K562 (cell line): ENCODE results near the gene METTL25. TPM values are rescaled to one million over a fixed set of nuclear protein-coding genes. Genes with fewer than 3 reads are reported as not detected.

Experiments
- ATAC-seq: fragments of 200-7000 bp; cut with Tn5 transposase; 3 replicates; pipeline ENCODE4 v1.9.1; 2020; ENCODE audit warnings: moderate library complexity
- BruUV-seq: library from RNA; stranded (reverse); fragments of 400-500 nt; replicated peaks from 2 replicates; lab custom pipeline; 2021; lab: Mats Ljungman, UMichigan
- CTCF ChIA-PET: fragments of 300-600 bp; formaldehyde crosslinking; extraction: SDS; loops from one replicate; lab custom pipeline; 2021; ENCODE audit warnings: low intra/inter-chr PET ratio; lab: Yijun Ruan, JAX
- POLR2A ChIA-PET: fragments of 300-600, 350-650 bp; sonication (Branson Sonifier 250); formaldehyde crosslinking; extraction: SDS; loops from one replicate; lab custom pipeline; 2021; ENCODE audit warnings: antibody characterized with exemption, inconsistent platforms; lab: Yijun Ruan, JAX
- DNase-seq, 4 experiments: peaks; one replicate each; pipeline versions ENCODE4 v3.0.0 to v3.0.0-alpha.2; 2011 to 2018; ENCODE audit warnings: low spot score in 3 of 4, mixed read lengths in 3 of 4; ENCODE audit errors: extremely low read depth in 1 of 4
- FAIRE-seq: peaks from 2 replicates; lab custom pipeline; 2011; peaks lifted over from hg19 to GRCh38; lab: Jason Lieb, UNC
- H2AFZ ChIP-seq: 2 replicates; pipeline ENCODE4 v1.6.0; 2011; ENCODE audit warnings: low read depth, low read length, control low read depth, inconsistent platforms
- H3K27ac ChIP-seq: fragments of 200-600 bp; 3 replicates; pipeline ENCODE4 v1.8.0; 2011; ENCODE audit warnings: low read depth, mild to moderate bottlenecking, control low read depth, inconsistent platforms, low read length, moderate library complexity, mixed read lengths; ENCODE audit errors: extremely low read depth
- H3K27me3 ChIP-seq, 2 experiments: fragments of 300-600 bp in 1 of 2; 2 replicates in 1 of 2; 3 replicates in 1 of 2; pipeline versions ENCODE4 v1.6.0 to v1.8.0; 2011; ENCODE audit warnings: inconsistent platforms in 2 of 2, low read length in 2 of 2, mild to moderate bottlenecking in 1 of 2, mixed read lengths in 1 of 2, moderate library complexity in 1 of 2; ENCODE audit not compliant: control insufficient read depth in 2 of 2, insufficient read depth in 2 of 2
- H3K36me3 ChIP-seq: fragments of 300-600 bp; 3 replicates; pipeline ENCODE4 v1.8.0; 2011; ENCODE audit warnings: mild to moderate bottlenecking, low read length, inconsistent platforms; ENCODE audit not compliant: control insufficient read depth, insufficient read depth
- H3K4me1 ChIP-seq, 2 experiments: fragments of 200-600 bp in 1 of 2; replicated peaks in 1 of 2; 2 replicates in 1 of 2; 3 replicates in 1 of 2; pipeline versions ENCODE4 v1.5.1 to v1.8.0; 2011; ENCODE audit warnings: inconsistent platforms in 2 of 2, low read length in 2 of 2, mild to moderate bottlenecking in 1 of 2, mixed read lengths in 1 of 2, moderate library complexity in 1 of 2; ENCODE audit not compliant: control insufficient read depth in 2 of 2, insufficient read depth in 2 of 2
- H3K4me2 ChIP-seq: 2 replicates; pipeline ENCODE4 v1.6.1; 2011; ENCODE audit warnings: low read length, control low read depth, inconsistent platforms, mixed read lengths; ENCODE audit not compliant: insufficient read depth
- H3K4me3 ChIP-seq: fragments of 200-600 bp; sonication (generic), shearing (Covaris generic); 2 replicates; pipeline ENCODE4 v1.5.1; 2016; ENCODE audit warnings: control low read depth, inconsistent platforms
- H3K79me2 ChIP-seq: fragments of 200-600 bp; 3 replicates; pipeline ENCODE4 v1.8.0; 2011; ENCODE audit warnings: low read length, inconsistent platforms; ENCODE audit not compliant: control insufficient read depth, insufficient read depth
- H3K9ac ChIP-seq, 2 experiments: 2 replicates each; pipeline versions ENCODE4 v1.6.0 to v1.6.1; 2011; ENCODE audit warnings: low read depth in 2 of 2, low read length in 2 of 2, control low read depth in 1 of 2, inconsistent platforms in 1 of 2, mild to moderate bottlenecking in 1 of 2, mixed read lengths in 1 of 2; ENCODE audit not compliant: insufficient read depth in 1 of 2
- H3K9me1 ChIP-seq: one replicate; pipeline ENCODE4 v1.6.0; 2011; ENCODE audit warnings: inconsistent platforms, mild to moderate bottlenecking, low read length, moderate library complexity; ENCODE audit not compliant: control insufficient read depth, insufficient read depth
- H3K9me3 ChIP-seq: replicated peaks from 2 replicates; pipeline ENCODE4 v1.5.1; 2011; ENCODE audit warnings: low read depth, low read length, inconsistent platforms; ENCODE audit not compliant: control insufficient read depth, insufficient read depth
- H4K20me1 ChIP-seq: replicated peaks from 2 replicates; pipeline ENCODE4 v1.6.1; 2011; ENCODE audit warnings: low read length, inconsistent platforms, mixed read lengths; ENCODE audit not compliant: control insufficient read depth, insufficient read depth
- KLF1 ChIP-seq: fragments of 450-650 bp; IDR thresholded peaks from 2 replicates; pipeline ENCODE4 v1.6.1; 2016; ENCODE audit warnings: missing genetic modification characterization, missing compliant biosample characterization
- SRSF3 ChIP-seq: fragments of 200-400 bp; formaldehyde crosslinking; IDR thresholded peaks from 2 replicates; pipeline ENCODE4 v1.6.1; 2016; ENCODE audit warnings: mild to moderate bottlenecking, low read length, moderate library complexity; ENCODE audit not compliant: insufficient read depth
- ZNF146 ChIP-seq: IDR thresholded peaks from one replicate; pipeline ENCODE4 v1.6.1; 2018; ENCODE audit warnings: missing compliant biosample characterization; ENCODE audit not compliant: unreplicated experiment
- ZNF785 ChIP-seq: fragments of 250-450 bp; sonication (Bioruptor Pico); IDR thresholded peaks from 2 replicates; pipeline ENCODE4 v1.4.0; 2020; ENCODE audit warnings: mild to moderate bottlenecking
- WGBS: fragments of 100-300 bp; shearing (Covaris generic); methylation state at CpG from one replicate; pipeline ENCODE4 v1.1.6; 2016; ENCODE audit warnings: low coverage, mixed read lengths; ENCODE audit not compliant: insufficient coverage; ENCODE audit errors: missing lambda C conversion rate; 5-methylcytosine and 5-hydroxymethylcytosine counted together
- in situ Hi-C: fragments of 300-500 bp; cut with MboI; formaldehyde crosslinking; loops from 4 replicates; pipeline ENCODE4 v1.15.0; 2018; ENCODE audit warnings: inconsistent platforms, mixed read lengths
- intact Hi-C: fragments of 100-400 bp; cut with micrococcal nuclease; formaldehyde crosslinking; loops from 2 replicates; pipeline ENCODE4 v1.14.2; 2022
- polyA plus RNA-seq, 8 experiments: library from polyadenylated mRNA; depleted of rRNA in 4 of 8; stranded (reverse) in 5 of 8; unstranded in 3 of 8; fragments of >200 nt; fragmentation: Nextera tagmentation in 2 of 8; fragmentation: Illumina TruSeq in 1 of 8; extraction: Ambion mirVana in 2 of 8; extraction: Trizol in 1 of 8; gene quantifications; 2 replicates each; pipeline versions ENCODE4 v1.2.1 to v1.2.3, GENCODE V29; 2011 to 2014; ENCODE audit warnings: inconsistent platforms in 1 of 8, missing spikeins in 1 of 8
- total RNA-seq, 7 experiments: library from RNA; depleted of rRNA in 6 of 7; stranded (reverse); fragments of >200 nt in 6 of 7; fragmentation: Illumina TruSeq in 2 of 7; extraction: Trizol in 2 of 7; gene quantifications; 2 replicates each; pipeline versions ENCODE4 v1.2.1 to v1.2.3, GENCODE V29; 2011 to 2021; ENCODE audit warnings: low replicate concordance in 1 of 7

The METTL25 gene
- total and polyA plus RNA-seq, 9 of the 15 experiments (the other 6 are each of a cell fraction or from before 2014, with no cell fraction given) = 0.50 to 2.4 (median 1.9) TPM

DNA sequence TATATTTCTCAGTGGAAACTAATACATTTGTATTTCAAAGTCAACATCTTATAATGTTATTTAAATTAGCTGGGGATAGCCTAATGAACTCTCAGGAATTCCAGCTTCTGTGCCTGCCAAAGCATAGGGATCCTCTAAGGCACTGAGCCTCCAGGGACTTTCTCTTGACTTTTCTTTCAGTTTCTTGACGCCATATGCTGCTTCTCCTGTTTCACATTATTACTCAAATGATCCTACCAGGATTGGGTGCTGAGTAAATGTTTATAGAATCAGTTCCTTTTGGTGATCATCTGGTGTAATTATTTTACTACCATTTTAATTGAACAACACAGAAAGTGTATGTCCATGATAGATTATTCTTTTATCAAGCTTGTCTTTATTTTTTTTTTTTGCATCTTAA lies 7.9 kb downstream of the METTL25 start:
- TF ChIP-seq KLF1 (tag) = no peak
- Histone ChIP-seq H3K36me3 (no peaks in the 10 kb centered on the region), H2AFZ (no peak overlapping the region), H3K9ac (no peak overlapping the region), H3K79me2 (no peaks in the 10 kb centered on the region), H3K27me3 (no peaks in the 10 kb centered on the region), H3K27ac (no peak overlapping the region), H3K9me3 (no peaks in the 10 kb centered on the region), H3K9me1 (no peaks in the 10 kb centered on the region), H3K4me1 (no peaks in the 10 kb centered on the region), H3K4me3 (no peak overlapping the region), H3K4me2 (no peak overlapping the region), H4K20me1 (no peaks in the 10 kb centered on the region)
- ChIA-PET CTCF (no interaction called here), POLR2A (no interaction called here)
- no peak for DNase-seq
- FAIRE-seq = no peak
- intact Hi-C loops (no loop called here), in situ Hi-C loops (no loop called here)
- BruUV-seq = no TSS peak
- ATAC-seq = no peak
- 0% methylated on average over 1 of the region's 1 CpG for WGBS

DNA sequence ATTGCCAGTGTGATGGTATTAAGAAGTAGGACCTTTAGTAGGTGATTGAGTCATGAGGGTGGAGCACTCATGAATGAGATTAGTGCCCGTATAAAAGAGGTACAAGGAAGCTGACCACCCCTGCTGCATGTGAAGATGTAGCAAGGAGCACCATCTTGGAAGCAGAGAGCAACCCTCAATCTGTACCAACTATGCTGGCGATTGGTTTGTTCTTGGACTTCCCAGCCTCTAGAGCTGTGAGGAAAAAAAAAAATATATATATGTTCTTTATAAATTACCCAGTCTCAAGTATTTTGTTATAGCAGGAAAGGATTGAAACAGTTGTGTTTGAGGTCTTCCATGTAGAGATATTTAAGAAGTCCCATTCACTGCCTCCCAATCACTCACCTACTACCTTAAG lies 16.9 kb downstream of the METTL25 start:
- ChIA-PET POLR2A (interaction anchor here (1.2 kb wide), 1 partner anchor 17 kb away, joined by 4 read pairs; the partner anchor contains the start of genes CCDC59 and METTL25), CTCF (no interaction called here)
- no peak overlapping the region for H3K9ac ChIP-seq

More for the DNA sequence above, 16.9 kb downstream of the METTL25 start:
- DNase-seq (no peak), ATAC-seq (no peak), FAIRE-seq (no peak)
- Histone ChIP-seq H3K4me2 (no peak overlapping the region), H4K20me1 (no peaks in the 10 kb centered on the region), H3K9me1 (no peaks in the 10 kb centered on the region), H3K27me3 (no peaks in the 10 kb centered on the region), H2AFZ (no peak overlapping the region), H3K4me1 (no peaks in the 10 kb centered on the region), H3K9me3 (0 out of 2 replicates have a peak, but pooled peaks cover 2% of the 10 kb centered on the region), H3K79me2 (no peaks in the 10 kb centered on the region), H3K4me3 (no peak overlapping the region), H3K27ac (no peak overlapping the region), H3K36me3 (no peaks in the 10 kb centered on the region)
- in situ Hi-C loops (no loop called here), intact Hi-C loops (no loop called here)
- no TSS peak for BruUV-seq
- 0% methylated on average over 2 of the region's 2 CpGs for WGBS
- TF ChIP-seq ZNF785 (CRISPR knock-in tag) = no peak
- no peak for TF ChIP-seq SRSF3
- no peak for TF ChIP-seq ZNF146 (CRISPR knock-in tag)
